HCT116 (cell line): ENCODE data around the gene PRDM7. TPM values are rescaled to one million over a fixed set of nuclear protein-coding genes. Genes with fewer than 3 reads are reported as not detected.

Experiments
- ATAC-seq: fragments of 200-7000 bp; cut with Tn5 transposase; 2 replicates; pipeline ENCODE4 v1.9.1; 2020; ENCODE audit warnings: mild to moderate bottlenecking, moderate library complexity
- BruUV-seq: library from RNA; stranded (reverse); fragments of 400-500 nt; replicated peaks from 2 replicates; lab custom pipeline; 2021; lab: Mats Ljungman, UMichigan
- CTCF ChIA-PET: fragments of 300-600 bp; sonication (Branson Sonifier 250); formaldehyde crosslinking; loops from one replicate; lab custom pipeline; 2021; ENCODE audit warnings: antibody characterized with exemption; lab: Charles Lee
- POLR2A ChIA-PET: fragments of 300-600, 350-600 bp; sonication (Branson Sonifier 250); formaldehyde crosslinking; loops from one replicate; lab custom pipeline; 2021; ENCODE audit warnings: antibody characterized with exemption; lab: Charles Lee
- RAD21 ChIA-PET, 2 experiments: fragments of 300-600 bp; sonication (Branson Sonifier 250); formaldehyde crosslinking; loops; one replicate each; lab custom pipeline; 2023; ENCODE audit warnings: low total read pairs in 2 of 2; ENCODE audit not compliant: uncharacterized antibody in 2 of 2, unreplicated experiment in 2 of 2, low non-redundant PET in 1 of 2; lab: Charles Lee
- DNase-seq: peaks from one replicate; pipeline ENCODE4 v3.0.0-alpha.2; 2010; ENCODE audit warnings: low read depth, low spot score
- H2AFZ ChIP-seq: fragments of 200-600 bp; shearing (Covaris generic), sonication (generic); 2 replicates; pipeline ENCODE4 v1.6.1; 2017; ENCODE audit warnings: low read depth, mixed run types, mixed read lengths, antibody characterized with exemption, low read length; ENCODE audit not compliant: poor library complexity, severe bottlenecking
- H3K27ac ChIP-seq: 2 replicates; pipeline ENCODE4 v1.5.1; 2012; ENCODE audit warnings: low read depth, low read length
- H3K27me3 ChIP-seq: fragments of 200-600 bp; sonication (generic); 2 replicates; pipeline ENCODE4 v1.6.1; 2016; ENCODE audit warnings: mixed run types, low read length, mixed read lengths; ENCODE audit not compliant: insufficient read depth
- H3K36me3 ChIP-seq, 2 experiments: fragments of 200-500 bp in 1 of 2; fragments of 200-600 bp in 1 of 2; sonication (Bioruptor generic) in 1 of 2; sonication (generic) in 1 of 2; 2 replicates each; pipeline versions ENCODE4 v1.5.1 to v1.6.1; 2014 to 2016; ENCODE audit warnings: low read length in 2 of 2, inconsistent platforms in 1 of 2, mixed read lengths in 1 of 2, mixed run types in 1 of 2; ENCODE audit not compliant: insufficient read depth in 2 of 2, control insufficient read depth in 1 of 2
- H3K4me1 ChIP-seq, 2 experiments: fragments of 200-600 bp in 1 of 2; sonication (generic) in 1 of 2; 2 replicates each; pipeline versions ENCODE4 v1.5.1 to v1.6.1; 2012 to 2017; ENCODE audit warnings: low read length in 2 of 2, inconsistent platforms in 1 of 2, mild to moderate bottlenecking in 1 of 2, mixed read lengths in 1 of 2, mixed run types in 1 of 2, moderate library complexity in 1 of 2; ENCODE audit not compliant: insufficient read depth in 2 of 2, control insufficient read depth in 1 of 2
- H3K4me2 ChIP-seq: fragments of 200-600 bp; sonication (generic); 2 replicates; pipeline ENCODE4 v1.6.1; 2017; ENCODE audit warnings: mixed run types, low read length, mixed read lengths
- H3K4me3 ChIP-seq, 2 experiments: fragments of 200-600 bp in 1 of 2; sonication (generic) in 1 of 2; replicated peaks in 1 of 2; 2 replicates each; pipeline ENCODE4 v1.5.1; 2011 to 2016; ENCODE audit warnings: low read length in 2 of 2, control low read depth in 1 of 2, low read depth in 1 of 2, mild to moderate bottlenecking in 1 of 2, mixed read lengths in 1 of 2, mixed run types in 1 of 2
- H3K79me2 ChIP-seq: fragments of 200-600 bp; sonication (generic); 2 replicates; pipeline ENCODE4 v1.6.1; 2017; ENCODE audit warnings: mild to moderate bottlenecking, mixed run types, low read length, moderate library complexity, mixed read lengths; ENCODE audit not compliant: insufficient read depth
- H3K9ac ChIP-seq: fragments of 200-600 bp; sonication (generic); 2 replicates; pipeline ENCODE4 v1.6.1; 2016; ENCODE audit warnings: low read length, mixed read lengths
- H3K9me2 ChIP-seq: fragments of 200-600 bp; sonication (generic), shearing (Covaris generic); 2 replicates; pipeline ENCODE4 v1.6.1; 2017; ENCODE audit warnings: mixed run types, mild to moderate bottlenecking, moderate library complexity; ENCODE audit not compliant: insufficient read depth
- H3K9me3 ChIP-seq, 2 experiments: fragments of 200-500 bp in 1 of 2; fragments of 200-600 bp in 1 of 2; sonication (Bioruptor generic) in 1 of 2; sonication (generic) in 1 of 2; 2 replicates each; pipeline ENCODE4 v1.6.1; 2014 to 2017; ENCODE audit warnings: low read length in 2 of 2, mixed read lengths in 2 of 2, inconsistent platforms in 1 of 2, low read depth in 1 of 2, mild to moderate bottlenecking in 1 of 2, mixed run types in 1 of 2, moderate library complexity in 1 of 2; ENCODE audit not compliant: control insufficient read depth in 1 of 2, insufficient read depth in 1 of 2
- H4K20me1 ChIP-seq: fragments of 200-600 bp; sonication (generic), shearing (Covaris generic); 2 replicates; pipeline ENCODE4 v1.6.1; 2017; ENCODE audit warnings: mixed run types, mild to moderate bottlenecking, moderate library complexity; ENCODE audit not compliant: insufficient read depth
- CEBPB ChIP-seq: IDR thresholded peaks from 2 replicates; pipeline ENCODE4 v1.6.1; 2012; ENCODE audit warnings: low read depth
- POLR2A ChIP-seq: IDR thresholded peaks from 2 replicates; pipeline ENCODE4 v1.7.0; 2011; ENCODE audit warnings: borderline replicate concordance; ENCODE audit not compliant: insufficient read depth, insufficient read length; ENCODE audit errors: extremely low read depth
- RAD21 ChIP-seq: IDR thresholded peaks from 2 replicates; pipeline ENCODE4 v1.6.1; 2012; ENCODE audit warnings: low read depth, mild to moderate bottlenecking
- SIN3A ChIP-seq: IDR thresholded peaks from 2 replicates; pipeline ENCODE4 v1.6.1; 2012; ENCODE audit warnings: low read depth
- YY1 ChIP-seq: IDR thresholded peaks from 2 replicates; pipeline ENCODE4 v1.6.1; 2011; ENCODE audit warnings: low read length, low read depth, moderate library complexity, mild to moderate bottlenecking; ENCODE audit not compliant: insufficient replicate concordance; ENCODE audit errors: extremely low read depth
- ZNF274 ChIP-seq: fragments of 200-500 bp; sonication (Bioruptor generic); IDR thresholded peaks from 2 replicates; pipeline ENCODE4 v1.6.1; 2014; ENCODE audit warnings: mild to moderate bottlenecking, low read depth, low read length, inconsistent platforms
- intact Hi-C: fragments of 100-400 bp; cut with micrococcal nuclease; formaldehyde crosslinking; loops from 2 replicates; pipeline ENCODE4 v1.10.0; 2022
- total RNA-seq: library from RNA; stranded (reverse); gene quantifications from one replicate; pipeline ENCODE4 v1.2.1, GENCODE V29; 2021; ENCODE audit not compliant: unreplicated experiment
- TF ChIP-seq, protein P1 (sequence below): IDR thresholded peaks from 2 replicates; pipeline ENCODE4 v1.6.1; 2012
- TF ChIP-seq, protein P2 (sequence below): IDR thresholded peaks from 2 replicates; pipeline ENCODE4 v1.6.1; 2012; ENCODE audit warnings: low read depth

The PRDM7 gene
- total RNA-seq, 1 experiment from 2014 or later = 0.07 TPM

DNA sequence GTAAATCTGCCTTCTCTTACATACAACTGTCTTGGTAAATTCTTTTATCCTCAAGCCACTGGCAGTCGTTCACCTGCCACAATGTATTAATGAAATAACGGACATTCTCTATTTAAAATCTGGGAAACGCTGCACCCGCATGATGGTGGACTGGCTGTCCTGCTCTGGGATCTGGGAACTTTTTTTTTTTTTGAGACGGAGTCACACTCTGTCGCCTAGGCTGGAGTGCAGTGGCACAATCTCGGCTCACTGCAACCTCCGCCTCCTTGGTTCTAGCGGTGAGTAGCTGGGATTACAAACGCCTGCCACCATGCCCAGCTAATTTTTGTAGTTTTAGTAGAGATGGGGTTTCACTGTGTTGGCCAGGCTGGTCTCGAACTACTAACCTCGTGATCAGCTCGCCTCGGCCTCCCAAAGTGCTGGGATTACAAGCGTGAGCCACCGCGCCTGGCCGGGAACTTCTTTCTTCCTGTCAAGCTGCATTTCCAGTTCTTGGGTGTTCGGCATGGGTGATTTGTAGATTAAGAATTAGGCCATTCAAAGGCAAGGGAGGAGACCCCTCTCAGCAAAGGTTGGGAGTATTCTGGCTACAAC lies 28.3 kb downstream of the PRDM7 start:
- no peak for ATAC-seq
- peaks cover 0 to 10% of the 10 kb centered on the region in 2 experiments; a peak in 1 of 4 replicates for H3K9me3 ChIP-seq
- no peaks in the 10 kb centered on the region for H3K27me3 ChIP-seq
- H3K9ac ChIP-seq = no peak overlapping the region
- no peak overlapping the region for H3K27ac ChIP-seq
- no TSS peak for BruUV-seq
- peaks cover 8 to 27% of the 10 kb centered on the region in 2 experiments for H3K4me1 ChIP-seq
- H3K9me2 ChIP-seq = no peaks in the 10 kb centered on the region
- H3K79me2 ChIP-seq = no peaks in the 10 kb centered on the region
- intact Hi-C loops = no loop called here
- RAD21 ChIA-PET = no interaction called here
- no peaks in the 10 kb centered on the region for H3K36me3 ChIP-seq
- POLR2A ChIA-PET = no interaction called here
- no peak overlapping the region for H3K4me3 ChIP-seq
- DNase-seq = no peak
- CTCF ChIA-PET = interaction anchor here (1.4 kb wide), 1 partner anchor 33 kb away, joined by 3 read pairs; no protein-coding TSS in a partner anchor
- no peaks in the 10 kb centered on the region for H4K20me1 ChIP-seq
- no peak for TF ChIP-seq ZNF274
- TF ChIP-seq CEBPB = no peak
- no peak for TF ChIP-seq RAD21
- no peak for TF ChIP-seq POLR2A
- TF ChIP-seq, protein P1, sequence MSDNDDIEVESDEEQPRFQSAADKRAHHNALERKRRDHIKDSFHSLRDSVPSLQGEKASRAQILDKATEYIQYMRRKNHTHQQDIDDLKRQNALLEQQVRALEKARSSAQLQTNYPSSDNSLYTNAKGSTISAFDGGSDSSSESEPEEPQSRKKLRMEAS = no peak
- TF ChIP-seq YY1 = no peak
- TF ChIP-seq, protein P2, sequence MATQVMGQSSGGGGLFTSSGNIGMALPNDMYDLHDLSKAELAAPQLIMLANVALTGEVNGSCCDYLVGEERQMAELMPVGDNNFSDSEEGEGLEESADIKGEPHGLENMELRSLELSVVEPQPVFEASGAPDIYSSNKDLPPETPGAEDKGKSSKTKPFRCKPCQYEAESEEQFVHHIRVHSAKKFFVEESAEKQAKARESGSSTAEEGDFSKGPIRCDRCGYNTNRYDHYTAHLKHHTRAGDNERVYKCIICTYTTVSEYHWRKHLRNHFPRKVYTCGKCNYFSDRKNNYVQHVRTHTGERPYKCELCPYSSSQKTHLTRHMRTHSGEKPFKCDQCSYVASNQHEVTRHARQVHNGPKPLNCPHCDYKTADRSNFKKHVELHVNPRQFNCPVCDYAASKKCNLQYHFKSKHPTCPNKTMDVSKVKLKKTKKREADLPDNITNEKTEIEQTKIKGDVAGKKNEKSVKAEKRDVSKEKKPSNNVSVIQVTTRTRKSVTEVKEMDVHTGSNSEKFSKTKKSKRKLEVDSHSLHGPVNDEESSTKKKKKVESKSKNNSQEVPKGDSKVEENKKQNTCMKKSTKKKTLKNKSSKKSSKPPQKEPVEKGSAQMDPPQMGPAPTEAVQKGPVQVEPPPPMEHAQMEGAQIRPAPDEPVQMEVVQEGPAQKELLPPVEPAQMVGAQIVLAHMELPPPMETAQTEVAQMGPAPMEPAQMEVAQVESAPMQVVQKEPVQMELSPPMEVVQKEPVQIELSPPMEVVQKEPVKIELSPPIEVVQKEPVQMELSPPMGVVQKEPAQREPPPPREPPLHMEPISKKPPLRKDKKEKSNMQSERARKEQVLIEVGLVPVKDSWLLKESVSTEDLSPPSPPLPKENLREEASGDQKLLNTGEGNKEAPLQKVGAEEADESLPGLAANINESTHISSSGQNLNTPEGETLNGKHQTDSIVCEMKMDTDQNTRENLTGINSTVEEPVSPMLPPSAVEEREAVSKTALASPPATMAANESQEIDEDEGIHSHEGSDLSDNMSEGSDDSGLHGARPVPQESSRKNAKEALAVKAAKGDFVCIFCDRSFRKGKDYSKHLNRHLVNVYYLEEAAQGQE = no peak
- TF ChIP-seq SIN3A = no peak
- no peak overlapping the region for H2AFZ ChIP-seq
- H3K4me2 ChIP-seq = no peak overlapping the region
